ENCODE results near the gene ESYT1. TPM values are rescaled to one million over a fixed set of nuclear protein-coding genes. Genes with fewer than 3 reads are reported as not detected.

ESYT1 gene
- total and polyA plus RNA-seq, 2 donors (not counting 3 experiments of a cell fraction or from before 2014, with no cell fraction given) = 161 to 234 TPM

GRCh38 chr12:56189099-56189917, 61.2 kb downstream of the ESYT1 start, which contains the start of gene SMARCC2:
TSS of gene SMARCC2 (minus strand) at chr12:56189483. CDS start at chr12:56189461, 22 bp downstream.
- FAIRE-seq (peak; percentile 73), DNase-seq (ENCODE audit: low read depth, low spot score) (peak; percentile 88)
- H3K9me1 ChIP-seq (replicated peaks; ENCODE audit: control insufficient read depth, extremely low read depth, insufficient read depth, low read length) = no peaks in the 10 kb centered on the region
- H3K4me2 ChIP-seq (ENCODE audit: insufficient read depth, low read length) = peak within 1 kb of the TSS; percentile 98
- peak within 1 kb of the TSS; percentile 77 for H3K9ac ChIP-seq (replicated peaks; ENCODE audit: extremely low read depth, insufficient read depth, low read length)
- intact Hi-C loops (cut with micrococcal nuclease) = loop anchor here (1.0 to 2.0 kb wide), 5 partner anchors 32 to 451 kb away; no protein-coding TSS in a partner anchor
- H3K27me3 ChIP-seq (ENCODE audit: control insufficient read depth in 2 of 2, insufficient read depth in 2 of 2, low read length in 2 of 2) = no peaks in the 10 kb centered on the region
- H2AFZ ChIP-seq (ENCODE audit: low read depth, low read length) = peak within 1 kb of the TSS; percentile 88
- peak within 1 kb of the TSS; percentile 24 for H3K27ac ChIP-seq (ENCODE audit: insufficient read depth, low read depth, low read length)
- TF ChIP-seq CTCF (IDR thresholded peaks at IDR 0.05; ENCODE audit: extremely low read depth in 1 of 2, insufficient read depth in 1 of 2, low read depth in 1 of 2, low read length in 2 of 2) (peak; percentile 75 to 82), EZH2 (IDR thresholded peaks at IDR 0.05; ENCODE audit: borderline replicate concordance, low read depth, low read length, severe bottlenecking) (no peak), MAX (IDR thresholded peaks at IDR 0.05; ENCODE audit: insufficient read depth, insufficient read length) (no peak), FOS (IDR thresholded peaks at IDR 0.05; ENCODE audit: borderline replicate concordance, insufficient read depth, low read length) (no peak), MYC (IDR thresholded peaks at IDR 0.05; ENCODE audit: low read depth, low read length) (no peak), POLR2A (IDR thresholded peaks at IDR 0.05; ENCODE audit: low read depth, low read length) (peak; percentile 41), JUN (IDR thresholded peaks at IDR 0.05; ENCODE audit: borderline replicate concordance, insufficient read depth, insufficient read length, low read depth) (no peak), GATA2 (IDR thresholded peaks at IDR 0.05; ENCODE audit: insufficient read depth, insufficient read length, low read depth, low read length) (no peak), POLR2AphosphoS5 (IDR thresholded peaks at IDR 0.05; ENCODE audit: insufficient read depth, low read depth, low read length) (peak; percentile 15)
- ChIA-PET CTCF (interaction anchor here (0.6 to 4.4 kb wide), 53 partner anchors 9 to 472 kb away, joined by 3 to 236 read pairs (median 5); partner anchors contain the start of genes ANKRD52, CNPY2, COQ10A and ESYT1), POLR2A (interaction anchor here (0.9 to 3.1 kb wide), 7 partner anchors 27 to 85 kb away, joined by 4 to 18 read pairs (median 4); partner anchors contain the start of genes ESYT1, PA2G4, RNF41 and RPL41)
- no TSS peak for BruUV-seq (replicated peaks)
- H4K20me1 ChIP-seq (replicated peaks; ENCODE audit: control insufficient read depth, extremely low read depth, insufficient read depth, low read length) = no peaks in the 10 kb centered on the region
- peaks cover 33% of the 10 kb centered on the region for H3K79me2 ChIP-seq (ENCODE audit: control insufficient read depth, insufficient read depth, low read length)
- H3K4me3 ChIP-seq (replicated peaks in 1 of 3; ENCODE audit: insufficient read depth in 1 of 3, low read depth in 1 of 3, low read length in 3 of 3) = peak within 1 kb of the TSS; percentile 70 to 95 (median 89)
- H3K4me1 ChIP-seq (ENCODE audit: control insufficient read depth, extremely low read depth, insufficient read depth, low read length) = peaks cover 20% of the 10 kb centered on the region
- H3K36me3 ChIP-seq (ENCODE audit: control insufficient read depth in 2 of 2, extremely low read depth in 1 of 2, insufficient read depth in 2 of 2, low read length in 2 of 2) = peaks cover 5 to 9% of the 10 kb centered on the region in 2 experiments
- H3K9me3 ChIP-seq (replicated peaks; ENCODE audit: control insufficient read depth, insufficient read depth, low read length) = no peaks in the 10 kb centered on the region
- dilution Hi-C loops (cut with MboI; ENCODE audit: extremely low pct_ligation_motif_present, low sequenced_read_pairs) = no loop called here
